T1000 (cell line): Measurements from ENCODE around the gene FXYD6.

Experiments used
- DNase-seq: peaks from one replicate; lab custom pipeline; 2025; ENCODE audit warnings: mixed read lengths; lab: John Stamatoyannopoulos, UW

FXYD6 gene

DNA sequence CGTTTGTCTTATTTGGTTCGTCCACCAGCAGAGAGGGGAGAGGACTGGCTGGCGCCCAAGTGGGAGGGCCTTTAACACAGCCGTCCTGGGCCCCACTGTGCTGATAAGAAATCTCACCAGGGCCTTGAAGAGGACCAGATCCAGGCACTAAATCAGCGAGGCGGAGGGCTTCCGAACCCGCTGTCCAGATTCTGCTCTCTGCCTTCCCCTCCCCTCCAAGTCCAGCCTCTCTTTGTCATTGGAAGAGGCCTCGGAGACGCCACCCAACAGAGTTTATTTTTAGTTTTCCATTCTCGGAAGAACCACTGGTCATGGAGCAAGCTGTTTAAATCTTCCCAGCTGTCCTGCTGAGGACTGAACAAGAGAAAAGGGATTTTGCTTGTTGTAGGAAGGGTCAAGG lies 9.3 kb upstream of the FXYD6 start:
- DNase-seq: no peak

DNA sequence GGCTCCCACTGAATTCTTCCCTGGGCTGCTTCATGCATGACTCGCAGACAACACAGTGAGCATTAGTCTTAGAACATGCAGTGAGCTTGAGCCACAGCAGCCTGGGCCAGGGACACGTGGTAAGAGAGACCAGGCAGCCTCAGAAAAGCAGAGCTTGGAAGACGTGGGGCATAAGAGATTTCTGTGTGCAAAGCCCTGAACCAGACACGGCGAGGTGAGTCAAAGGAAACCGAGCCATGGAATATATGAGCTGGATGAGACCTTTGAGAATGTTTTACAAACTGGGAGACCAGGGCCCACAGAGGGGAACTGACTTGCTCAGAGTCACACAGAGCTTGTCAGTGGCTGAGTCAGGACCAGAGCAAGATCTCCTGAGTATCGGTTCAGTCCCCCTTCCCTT lies 8.5 kb upstream of the FXYD6 start:
- no peak for DNase-seq

DNA sequence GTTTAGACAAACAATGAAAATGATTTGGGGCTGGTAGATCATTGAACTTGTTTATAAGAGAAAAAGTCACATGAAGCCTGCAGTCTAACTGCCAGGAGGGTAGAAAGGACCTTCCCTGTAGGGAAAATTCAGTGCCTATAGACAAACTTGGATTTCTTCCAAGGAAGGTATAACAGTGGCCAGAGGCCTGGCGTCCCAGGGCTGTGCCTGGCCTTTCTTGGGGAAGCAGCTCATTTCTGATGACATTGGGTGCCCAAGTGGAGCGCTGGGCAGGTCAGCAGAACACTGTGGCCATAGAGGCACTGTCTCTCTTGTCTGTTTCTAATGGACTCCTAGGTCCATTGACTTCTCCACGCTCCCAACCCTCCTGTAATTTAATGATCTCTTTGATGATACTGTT lies 6.6 kb upstream of the FXYD6 start:
- no peak for DNase-seq

DNA sequence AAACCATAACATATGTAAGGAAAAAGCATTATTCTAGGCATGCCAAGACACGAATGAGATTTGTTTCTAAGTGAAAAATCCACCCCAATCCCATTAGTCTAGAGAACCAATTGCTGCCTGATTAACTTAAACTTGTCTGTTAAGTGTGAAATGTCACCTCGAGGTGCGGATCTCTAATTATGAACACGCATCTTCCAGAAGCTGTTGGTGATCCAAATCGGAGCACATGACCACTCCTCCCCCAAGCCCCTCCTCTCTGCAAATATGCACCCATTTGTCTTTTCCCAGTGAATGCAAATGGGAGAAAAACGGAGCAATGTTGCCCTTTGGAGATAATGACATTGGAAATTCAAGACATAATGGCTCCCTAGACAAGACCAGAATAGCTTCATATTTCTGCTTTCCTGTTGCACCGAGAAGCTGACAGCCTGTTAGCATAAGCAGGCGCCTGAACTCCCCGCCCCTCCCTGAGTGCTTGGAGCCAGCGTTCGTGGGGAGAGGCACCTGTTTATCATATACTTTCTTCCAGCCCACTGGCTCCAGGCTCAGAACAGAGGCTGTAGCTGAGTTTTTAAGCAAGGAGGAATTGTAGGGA lies 6.0 kb upstream of the FXYD6 start:
- no peak for DNase-seq

DNA sequence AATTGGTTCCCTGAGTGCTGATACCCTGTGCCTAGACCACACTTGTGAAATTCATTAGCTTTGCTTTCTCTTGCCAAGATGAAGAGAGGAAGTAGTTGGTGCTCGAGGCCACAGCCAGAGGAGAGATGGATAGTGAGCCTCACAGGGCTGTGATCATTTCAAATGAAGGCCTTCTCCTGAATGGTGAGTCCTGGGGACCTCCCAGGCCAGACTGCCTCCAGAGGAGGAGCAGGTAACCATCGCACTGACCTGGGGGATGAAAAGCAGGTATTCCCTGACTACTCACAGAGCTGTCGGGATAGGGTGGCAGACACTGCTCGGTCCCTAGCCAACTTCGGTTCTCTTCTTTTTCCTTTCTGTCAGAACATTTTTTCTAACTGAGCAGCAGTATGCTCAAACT lies 4.8 kb upstream of the FXYD6 start:
- DNase-seq: no peak

DNA sequence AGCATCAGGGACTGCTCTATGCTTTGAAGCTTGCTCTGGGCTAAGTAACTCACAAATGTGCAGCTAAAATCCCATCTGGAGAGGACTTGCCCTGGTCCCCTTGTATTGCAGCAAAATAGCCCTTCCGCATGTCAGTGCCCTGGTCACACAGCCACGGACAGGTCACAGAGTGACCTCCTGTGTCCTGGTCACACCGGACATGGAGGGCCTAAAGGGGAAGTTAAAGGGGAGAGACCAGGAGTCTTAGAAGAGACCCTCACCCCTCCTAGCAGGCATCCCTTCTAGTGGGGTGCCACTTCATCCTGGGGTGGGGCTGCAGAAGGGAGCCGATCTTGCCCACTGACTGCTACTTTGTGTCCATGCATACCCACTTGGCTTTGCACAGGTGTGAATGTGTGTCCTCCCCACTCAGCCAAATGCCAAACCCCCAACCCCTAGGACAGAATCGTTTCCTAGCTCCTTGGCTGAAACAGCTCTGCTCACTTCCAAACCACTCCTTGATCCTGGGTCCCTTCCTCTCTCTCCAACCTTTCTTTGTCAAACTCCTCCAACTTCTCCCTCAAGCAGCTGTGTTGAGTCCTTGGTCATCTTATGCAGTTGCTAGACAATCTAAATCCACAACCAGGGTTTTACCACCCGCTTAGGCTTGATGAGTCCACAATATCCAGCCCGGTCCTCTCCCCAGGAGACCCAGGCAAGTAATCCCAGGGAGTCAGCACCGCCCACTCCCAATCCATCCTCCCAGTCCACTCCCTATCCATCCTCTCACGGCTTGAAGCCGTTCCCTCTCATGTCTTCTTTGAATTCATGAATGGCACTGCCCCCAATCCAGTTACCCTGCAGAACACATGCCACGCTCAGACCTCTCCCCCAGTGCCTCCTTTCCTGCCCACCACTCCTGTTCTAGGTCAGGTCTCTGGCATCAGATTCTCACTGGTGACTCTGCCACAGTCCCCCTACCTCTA lies 3.3 kb upstream of the FXYD6 start:
- no peak for DNase-seq

DNA sequence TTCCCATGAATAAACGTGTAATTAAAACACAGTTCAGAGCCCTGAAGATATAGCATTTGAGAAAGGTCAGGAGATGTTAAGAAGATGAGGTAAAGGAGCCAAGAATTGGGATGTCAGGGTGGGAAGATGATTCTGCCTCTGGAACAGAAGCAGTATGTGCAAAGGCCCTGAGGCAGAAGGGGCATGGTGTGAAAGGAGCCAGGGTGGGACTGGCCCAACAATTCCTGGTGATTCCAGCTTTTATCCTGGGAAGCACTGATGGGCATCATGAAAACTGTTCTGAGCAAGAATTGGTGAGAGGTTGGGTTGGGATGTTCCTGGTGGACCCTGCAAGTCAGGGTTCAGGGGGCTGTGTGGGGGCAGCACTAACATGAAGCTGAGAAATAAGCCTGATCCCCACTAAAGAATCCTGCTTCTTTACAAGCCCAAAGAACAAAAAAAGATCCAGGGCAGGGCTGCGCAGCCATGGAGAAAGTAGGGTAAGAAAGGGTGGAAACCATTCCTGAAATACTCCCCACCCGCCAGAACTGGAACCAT lies 2.5 kb upstream of the FXYD6 start:
- DNase-seq: no peak

DNA sequence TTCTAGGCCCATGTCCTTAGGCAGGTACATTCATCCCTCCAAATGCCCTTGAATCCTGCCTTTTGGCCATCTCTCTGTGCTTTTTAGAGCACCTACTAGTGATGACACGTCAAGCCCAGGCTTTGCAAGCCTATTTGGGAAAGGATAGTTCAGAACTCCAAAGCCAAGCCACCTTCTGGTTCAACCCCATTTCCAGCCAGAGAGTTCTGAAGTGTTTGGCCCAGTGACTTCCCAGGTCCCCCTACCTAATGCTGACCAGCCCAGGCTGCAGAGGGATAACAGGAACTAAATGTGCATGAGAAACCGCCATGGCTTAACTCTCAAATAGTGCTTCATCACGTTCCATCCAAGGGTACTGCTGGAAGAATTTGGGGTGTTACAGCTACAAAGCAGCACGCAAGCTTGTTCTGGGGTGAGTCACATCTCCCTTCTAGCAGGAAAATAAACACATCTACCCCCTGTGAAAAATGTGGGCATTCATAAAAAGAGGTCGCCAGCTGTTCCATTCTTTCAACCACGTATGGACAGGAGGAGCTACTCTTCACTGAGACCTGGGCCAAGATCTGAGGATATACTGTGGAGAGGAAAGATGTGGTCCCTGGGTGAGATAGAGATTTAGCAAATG lies 2.0 kb upstream of the FXYD6 start:
- no peak for DNase-seq

DNA sequence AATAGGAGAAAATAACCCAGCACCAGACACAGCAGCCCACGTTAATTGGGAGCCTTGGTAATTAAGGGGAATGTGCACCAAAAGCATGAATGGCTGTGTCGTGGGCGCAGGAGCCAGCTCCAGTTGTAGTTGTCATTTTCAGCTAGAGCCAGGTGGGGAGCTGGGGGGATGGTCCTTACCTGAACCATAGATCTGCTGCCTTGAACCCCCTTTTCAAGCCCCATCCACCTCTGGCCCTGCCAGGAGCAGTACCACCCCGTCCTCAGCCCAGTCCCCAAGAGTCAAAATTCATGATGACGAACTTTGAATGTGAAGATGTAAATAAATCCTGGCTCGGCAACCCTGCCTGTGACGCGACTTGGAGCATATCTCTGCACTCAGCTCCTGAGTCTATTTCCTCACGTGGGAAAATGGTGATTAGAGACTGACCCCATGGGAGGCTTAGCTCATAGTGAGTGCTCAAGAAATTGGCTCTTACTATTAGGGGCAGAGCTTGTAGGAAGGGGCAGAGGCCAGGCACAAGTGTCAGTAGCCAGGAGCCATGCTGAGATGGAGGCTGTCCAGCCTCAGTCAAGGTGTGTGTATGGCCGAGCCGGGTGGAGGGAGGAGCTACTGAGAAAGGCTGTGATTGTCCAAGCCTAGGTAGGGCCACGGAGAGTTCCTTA lies 794 bp upstream of the FXYD6 start:
- DNase-seq: no peak

DNA sequence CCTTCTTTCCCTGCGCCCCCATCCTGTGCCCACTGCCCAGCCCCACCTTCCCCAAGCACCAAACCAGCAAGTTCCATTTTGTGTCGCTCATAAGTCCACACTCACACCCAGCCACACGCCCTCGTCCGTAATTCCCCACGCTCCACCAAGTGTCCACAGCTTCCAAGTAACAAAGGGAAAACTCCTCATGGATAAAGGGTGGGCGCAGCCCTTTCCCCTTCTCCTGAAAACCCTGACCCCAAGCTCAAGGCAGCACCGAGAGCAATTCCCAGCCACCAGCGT lies 458 bp downstream of the FXYD6 start:
- DNase-seq: no peak

DNA sequence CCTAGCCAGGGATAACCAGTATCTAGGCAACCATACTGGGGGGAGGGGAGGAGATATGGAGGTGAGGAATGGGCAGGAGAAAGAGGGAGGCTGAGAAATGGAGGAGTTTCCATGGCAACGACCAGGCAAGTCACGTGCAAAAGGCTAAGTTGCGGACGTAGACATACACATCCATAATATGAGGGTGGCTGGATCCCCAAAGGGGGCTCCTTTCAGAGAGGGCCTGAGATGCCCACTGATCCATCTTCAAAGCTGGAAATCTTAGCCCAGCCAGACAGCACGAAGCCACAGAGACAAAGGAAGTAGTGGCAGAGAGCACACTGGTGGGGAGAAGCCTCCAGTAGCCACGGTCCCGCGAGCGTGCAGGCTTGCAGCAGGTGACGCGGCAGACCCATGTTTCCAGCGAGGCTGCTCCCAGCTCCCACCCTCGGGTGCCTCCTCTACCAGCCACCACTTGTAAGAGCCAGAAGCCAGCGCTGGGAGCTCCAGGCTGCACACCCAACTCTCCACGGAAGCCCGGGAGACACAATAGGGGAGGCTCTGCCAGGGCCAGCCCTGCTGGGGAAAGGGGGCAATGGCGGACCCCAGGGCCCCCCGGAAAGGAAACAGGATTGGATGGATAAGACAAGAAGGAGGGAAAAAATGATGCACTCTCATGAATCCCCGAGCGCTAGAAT lies 938 bp downstream of the FXYD6 start:
- DNase-seq: no peak

DNA sequence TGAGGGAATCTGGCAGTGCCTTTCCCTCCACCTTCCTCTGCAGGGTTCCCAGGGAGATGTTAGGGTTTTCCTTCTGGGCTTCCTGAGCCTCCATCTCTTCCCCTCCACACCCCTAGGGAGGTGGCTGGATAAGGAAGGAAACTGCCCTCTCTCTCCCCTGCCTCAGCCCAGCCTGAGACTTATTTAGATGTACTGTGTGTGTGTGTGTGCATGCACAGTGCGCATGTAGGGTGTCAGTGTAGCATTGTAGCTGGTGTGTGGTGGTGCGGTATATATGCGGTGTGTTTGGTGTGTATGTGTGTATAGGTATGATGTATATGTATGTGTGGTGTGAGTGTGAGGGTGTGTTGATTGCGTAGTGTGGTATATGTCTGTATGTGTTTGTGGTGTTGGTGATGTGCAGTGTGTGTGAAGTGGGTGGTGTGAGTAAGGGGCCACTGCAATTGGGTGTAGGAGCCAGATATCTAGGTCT lies 1.5 kb downstream of the FXYD6 start:
- no peak for DNase-seq

DNA sequence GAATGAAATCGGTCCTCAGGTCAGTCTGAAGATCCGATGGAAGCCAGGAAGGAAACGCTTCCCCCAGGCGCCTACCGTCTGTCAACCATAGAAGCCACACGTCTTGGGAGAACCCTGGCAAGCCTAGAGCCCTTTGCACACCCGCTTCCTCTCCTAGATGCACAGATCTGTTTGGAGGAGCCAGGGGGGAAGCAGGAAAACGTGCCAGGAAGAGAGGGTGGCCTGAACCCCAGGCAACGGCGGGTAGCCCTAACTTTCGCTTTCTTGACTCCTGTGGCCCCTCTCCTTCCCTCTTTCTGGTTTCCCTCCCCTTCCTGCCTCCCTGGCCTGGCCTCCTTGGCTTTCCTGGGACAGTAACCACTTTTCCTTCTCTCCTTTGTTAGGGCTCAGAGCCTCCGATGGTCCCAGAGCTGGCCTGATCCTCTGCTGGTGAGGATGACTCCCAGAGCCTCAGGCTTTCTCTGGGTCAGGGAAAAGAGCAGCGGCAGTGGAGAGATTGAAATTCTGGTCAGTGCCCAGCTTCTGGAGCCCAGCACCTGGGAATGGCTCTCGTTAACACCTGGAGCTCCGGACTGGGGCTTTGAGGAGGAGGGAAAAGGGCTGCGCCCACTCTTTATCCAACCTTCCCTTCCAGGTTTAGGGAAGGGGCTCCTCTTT lies 2.1 kb downstream of the FXYD6 start:
- no peak for DNase-seq

DNA sequence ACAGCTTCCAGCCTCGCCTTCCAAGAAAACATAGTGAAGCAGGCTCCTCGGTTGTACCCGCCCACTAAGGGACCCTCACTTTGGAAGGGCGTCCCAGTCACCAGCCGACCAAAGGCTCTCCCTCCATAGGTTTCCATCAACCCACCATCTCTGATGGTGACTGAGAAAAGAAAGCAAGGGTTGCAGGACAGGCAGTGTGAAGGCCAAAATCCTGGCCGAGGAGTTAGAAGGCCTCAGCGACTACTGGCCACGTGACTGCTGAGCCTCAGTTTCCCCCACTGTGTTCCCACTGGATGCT lies 2.7 kb downstream of the FXYD6 start:
- no peak for DNase-seq

DNA sequence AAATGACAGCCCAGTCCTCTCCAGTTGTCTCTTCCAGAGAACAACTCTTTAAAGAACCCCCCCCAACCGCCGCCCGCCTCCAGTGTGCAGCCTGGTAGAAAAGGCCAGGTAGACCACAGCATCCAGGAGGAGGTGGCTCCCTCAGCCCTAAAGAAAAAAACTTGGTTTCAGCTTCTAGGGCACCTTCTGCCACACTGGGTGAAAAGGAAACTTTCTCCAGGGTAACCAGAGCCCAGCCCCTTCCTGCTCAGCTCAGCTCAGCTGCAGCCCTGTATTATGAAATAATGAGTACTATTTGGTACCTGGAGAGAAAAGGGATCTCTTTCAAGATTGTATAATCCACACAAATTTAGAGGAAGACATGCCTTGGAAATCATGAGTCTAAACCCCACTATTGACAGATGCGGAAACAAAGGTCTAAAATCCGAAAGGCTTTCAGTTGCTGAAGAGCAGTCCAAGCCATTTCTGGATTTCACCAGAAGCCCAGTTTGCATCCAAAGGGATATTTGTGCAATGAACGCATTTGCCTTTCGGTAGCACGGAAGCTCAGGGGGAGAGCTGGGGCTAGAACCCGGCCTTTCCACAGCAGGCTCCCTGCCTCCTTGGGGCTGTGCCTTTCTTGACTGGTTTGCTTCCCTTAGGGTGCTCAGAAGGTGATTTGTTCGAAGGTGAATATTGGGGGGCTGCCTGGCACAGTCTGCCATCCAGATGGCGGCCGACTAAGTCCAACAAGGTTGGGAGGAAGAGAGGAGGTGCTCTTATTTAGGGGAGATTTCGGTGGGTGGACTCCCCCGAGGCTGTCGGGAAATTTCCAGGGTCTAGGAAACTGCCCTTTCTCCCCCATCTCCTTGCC lies 3.3 kb downstream of the FXYD6 start:
- no peak for DNase-seq

DNA sequence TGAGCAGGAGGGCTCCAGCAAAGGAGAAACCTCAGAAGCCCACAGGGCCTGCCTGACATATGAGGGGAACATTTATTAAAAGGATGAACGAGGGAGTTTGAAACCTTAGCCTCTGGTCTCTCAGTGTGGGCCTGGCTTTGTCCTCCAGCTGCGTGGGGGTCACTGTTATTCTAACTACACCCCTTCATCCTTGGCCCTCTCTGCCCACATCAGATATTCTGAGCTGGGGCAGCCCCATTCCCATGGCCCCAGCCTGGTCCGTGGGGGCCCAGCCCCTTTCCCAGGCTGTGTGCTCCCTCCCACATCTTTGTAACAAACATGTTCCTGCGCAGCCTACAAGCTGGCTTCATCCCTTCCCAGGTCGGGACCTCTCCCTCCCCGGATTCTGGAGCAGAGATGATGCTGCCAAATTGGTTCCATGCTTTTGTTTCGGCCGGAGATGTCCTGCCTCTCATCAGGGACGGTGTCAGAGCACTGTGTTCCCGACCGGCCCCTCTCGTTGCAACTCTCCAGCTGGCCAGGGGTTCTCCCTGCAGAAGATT lies 4.0 kb downstream of the FXYD6 start:
- DNase-seq: no peak

DNA sequence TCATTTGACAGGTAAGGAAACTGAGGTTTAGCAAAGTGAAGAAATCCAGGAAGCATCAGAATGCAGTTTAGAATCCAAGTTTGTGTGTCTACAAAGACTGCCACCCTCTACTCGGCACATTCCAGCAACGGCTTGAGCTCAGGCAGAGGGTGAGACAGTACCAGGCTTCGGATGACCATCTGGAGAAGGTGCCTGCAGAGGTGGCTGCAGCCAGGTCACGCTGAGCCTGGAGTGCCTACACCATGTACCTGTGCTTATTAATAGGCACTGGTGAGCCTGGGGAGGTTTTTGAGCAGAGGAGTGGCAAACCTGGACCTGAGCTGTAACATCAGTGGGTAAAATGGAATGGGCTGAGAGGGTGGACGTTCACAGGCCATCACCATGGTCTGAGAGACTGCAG lies 4.7 kb downstream of the FXYD6 start:
- no peak for DNase-seq

DNA sequence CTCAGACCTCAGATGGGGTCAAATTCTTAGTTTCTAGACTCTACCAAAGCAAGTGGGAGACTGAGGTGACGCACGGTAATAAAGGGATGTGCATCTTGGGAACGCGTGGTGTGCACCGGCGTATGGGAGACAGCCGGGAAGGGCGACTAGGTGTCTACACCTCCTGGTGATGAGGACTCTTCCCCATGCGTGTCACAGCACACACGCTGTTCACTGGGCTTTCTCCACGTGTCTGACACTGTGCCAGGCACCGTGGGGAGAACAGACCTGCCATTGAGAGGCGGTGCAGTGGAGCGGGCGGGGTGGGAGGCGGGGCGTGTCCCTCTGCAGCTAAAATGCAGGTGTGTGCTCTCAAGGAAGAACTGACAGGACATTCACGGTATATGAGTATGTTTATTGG lies 5.3 kb downstream of the FXYD6 start:
- no peak for DNase-seq

DNA sequence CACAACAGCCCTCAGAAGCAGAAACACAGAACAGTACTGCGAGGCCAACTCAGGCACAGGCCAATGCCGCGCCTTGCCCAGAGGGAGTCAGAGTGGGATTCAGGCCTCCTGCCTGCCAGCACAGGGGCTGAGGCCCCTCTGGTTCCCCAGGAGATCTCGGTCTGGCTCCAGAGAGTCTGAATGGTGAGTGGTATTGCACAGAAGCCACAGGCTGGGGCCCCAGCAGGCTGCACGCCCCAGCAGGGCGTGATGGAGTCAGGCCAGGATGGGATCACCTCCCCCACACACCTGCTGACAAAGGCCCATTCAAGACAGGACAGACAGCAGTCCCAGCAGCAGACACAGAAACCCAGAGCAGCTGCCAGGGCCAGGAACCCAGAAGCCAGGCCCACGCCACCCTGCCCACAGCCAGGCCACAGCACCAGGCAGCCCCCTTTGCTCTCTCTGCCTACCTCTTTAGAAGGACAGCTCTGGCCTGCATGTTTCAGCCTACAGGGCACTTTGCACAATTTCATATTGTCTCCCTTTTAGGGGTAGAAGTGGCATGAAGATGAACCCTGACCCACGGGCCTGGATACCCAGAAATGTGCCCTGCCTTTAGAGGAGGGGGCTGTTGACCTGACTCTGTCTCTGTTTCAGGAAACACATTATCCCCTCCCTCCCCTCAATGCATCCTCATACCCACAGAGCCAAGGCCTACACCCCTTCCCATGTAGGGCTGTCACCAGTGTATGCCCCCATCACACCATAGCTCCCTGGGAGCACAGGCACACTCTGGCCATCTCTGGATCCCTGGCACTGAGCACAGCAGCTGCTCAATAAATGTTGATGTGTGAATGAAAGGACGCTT lies 6.1 kb downstream of the FXYD6 start:
- DNase-seq: no peak
